HEK293 (cell line): ENCODE data around the gene UCKL1.

ENCODE experiments used
- CTCF ChIA-PET: fragments of 350-600 bp; formaldehyde crosslinking; extraction: SDS; loops from one replicate; lab custom pipeline; 2021; ENCODE audit warnings: antibody characterized with exemption; lab: Yijun Ruan, JAX
- POLR2A ChIA-PET: fragments of 300-600 bp; formaldehyde crosslinking; extraction: SDS; loops from one replicate; lab custom pipeline; 2020; ENCODE audit warnings: antibody characterized with exemption, inconsistent platforms; lab: Yijun Ruan, JAX
- H3K27ac ChIP-seq: fragments of 200-500 bp; sonication (Bioruptor generic); 2 replicates; pipeline ENCODE4 v1.5.1; 2014; ENCODE audit warnings: low read depth, low read length, control low read depth, inconsistent platforms; ENCODE audit errors: extremely low read depth
- H3K36me3 ChIP-seq, 2 experiments: fragments of 200-500 bp in 1 of 2; sonication (Bioruptor generic) in 1 of 2; 1 replicate in 1 of 2; 2 replicates in 1 of 2; pipeline ENCODE4 v1.5.1; 2014 to 2017; ENCODE audit warnings: inconsistent platforms in 2 of 2, low read length in 2 of 2; ENCODE audit not compliant: control insufficient read depth in 2 of 2, insufficient read depth in 1 of 2
- H3K4me1 ChIP-seq: fragments of 200-500 bp; sonication (Bioruptor generic); 2 replicates; pipeline ENCODE4 v1.5.1; 2014; ENCODE audit warnings: mild to moderate bottlenecking, low read length, inconsistent platforms; ENCODE audit not compliant: control insufficient read depth, insufficient read depth
- H3K4me3 ChIP-seq: 2 replicates; pipeline ENCODE4 v1.5.1; 2011; ENCODE audit warnings: low read depth, mild to moderate bottlenecking, control low read depth, low read length, moderate library complexity
- H3K9me3 ChIP-seq: fragments of 200-500 bp; sonication (Bioruptor generic); 2 replicates; pipeline ENCODE4 v1.5.1; 2014; ENCODE audit warnings: low read depth, low read length, inconsistent platforms; ENCODE audit not compliant: control insufficient read depth, insufficient read depth
- AEBP2 ChIP-seq: fragments of 450-650 bp; formaldehyde crosslinking; IDR thresholded peaks from 2 replicates; pipeline ENCODE4 v1.5.1; 2016; ENCODE audit warnings: missing biosample characterization, missing genetic modification characterization, borderline replicate concordance
- GLI2 ChIP-seq: fragments of 450-650 bp; formaldehyde crosslinking; IDR thresholded peaks from 2 replicates; pipeline ENCODE4; 2017; ENCODE audit warnings: missing biosample characterization, missing genetic modification characterization, low read depth, borderline replicate concordance
- GLIS1 ChIP-seq: fragments of 450-650 bp; formaldehyde crosslinking; IDR thresholded peaks from 2 replicates; pipeline ENCODE4 v1.5.1; 2016; ENCODE audit warnings: missing biosample characterization, missing genetic modification characterization
- KLF10 ChIP-seq: fragments of 450-650 bp; IDR thresholded peaks from 2 replicates; pipeline ENCODE4 v1.5.1; 2018; ENCODE audit warnings: missing biosample characterization, mild to moderate bottlenecking, missing genetic modification characterization
- KLF8 ChIP-seq: fragments of 450-650 bp; formaldehyde crosslinking; IDR thresholded peaks from 2 replicates; pipeline ENCODE4 v1.5.1; 2016; ENCODE audit warnings: missing biosample characterization, missing genetic modification characterization
- KLF9 ChIP-seq: fragments of 450-650 bp; formaldehyde crosslinking; IDR thresholded peaks from 2 replicates; pipeline ENCODE4 v1.5.1; 2016; ENCODE audit warnings: missing biosample characterization, missing genetic modification characterization, low read depth
- REST ChIP-seq: fragments of 450-650 bp; formaldehyde crosslinking; IDR thresholded peaks from 2 replicates; pipeline ENCODE4 v1.5.1; 2016; ENCODE audit warnings: missing biosample characterization, missing genetic modification characterization
- SCRT2 ChIP-seq: fragments of 450-650 bp; formaldehyde crosslinking; IDR thresholded peaks from 2 replicates; pipeline ENCODE4 v1.5.1; 2016; ENCODE audit warnings: missing biosample characterization, missing genetic modification characterization
- TSHZ1 ChIP-seq: fragments of 450-650 bp; formaldehyde crosslinking; IDR thresholded peaks from 2 replicates; pipeline ENCODE4 v1.5.1; 2016; ENCODE audit warnings: missing biosample characterization, missing genetic modification characterization, borderline replicate concordance
- ZBTB48 ChIP-seq: fragments of 450-650 bp; formaldehyde crosslinking; IDR thresholded peaks from 2 replicates; pipeline ENCODE4 v1.5.1; 2016; ENCODE audit warnings: missing biosample characterization, missing genetic modification characterization
- ZFHX2 ChIP-seq: fragments of 450-650 bp; formaldehyde crosslinking; conservative IDR thresholded peaks from 2 replicates; pipeline ENCODE4 v1.5.1; 2016; ENCODE audit warnings: missing biosample characterization, missing genetic modification characterization
- ZFP3 ChIP-seq: fragments of 450-650 bp; formaldehyde crosslinking; IDR thresholded peaks from 2 replicates; pipeline ENCODE4 v1.5.1; 2016; ENCODE audit warnings: low read depth, missing biosample characterization, missing genetic modification characterization
- ZFP41 ChIP-seq: fragments of 450-650 bp; formaldehyde crosslinking; IDR thresholded peaks from 2 replicates; pipeline ENCODE4 v1.5.1; 2016; ENCODE audit warnings: missing biosample characterization, missing genetic modification characterization, borderline replicate concordance
- ZNF132 ChIP-seq: fragments of 450-650 bp; formaldehyde crosslinking; IDR thresholded peaks from 2 replicates; pipeline ENCODE4 v1.5.1; 2017; ENCODE audit warnings: missing biosample characterization, missing genetic modification characterization, borderline replicate concordance
- ZNF16 ChIP-seq: fragments of 450-650 bp; formaldehyde crosslinking; IDR thresholded peaks from 2 replicates; pipeline ENCODE4 v1.5.1; 2016; ENCODE audit warnings: low read depth, missing biosample characterization, missing genetic modification characterization
- ZNF169 ChIP-seq: fragments of 450-650 bp; formaldehyde crosslinking; IDR thresholded peaks from 2 replicates; pipeline ENCODE4 v1.5.1; 2016; ENCODE audit warnings: missing biosample characterization, missing genetic modification characterization
- ZNF174 ChIP-seq: fragments of 450-650 bp; formaldehyde crosslinking; IDR thresholded peaks from 2 replicates; pipeline ENCODE4 v1.5.0; 2017; ENCODE audit warnings: missing biosample characterization, mild to moderate bottlenecking, missing genetic modification characterization
- ZNF23 ChIP-seq: fragments of 450-650 bp; formaldehyde crosslinking; IDR thresholded peaks from 2 replicates; pipeline ENCODE4 v1.5.1; 2016; ENCODE audit warnings: missing biosample characterization, missing genetic modification characterization, borderline replicate concordance
- ZNF24 ChIP-seq: fragments of 450-650 bp; formaldehyde crosslinking; IDR thresholded peaks from 2 replicates; pipeline ENCODE4 v1.5.1; 2016; ENCODE audit warnings: missing biosample characterization, missing genetic modification characterization
- ZNF311 ChIP-seq: fragments of 450-650 bp; formaldehyde crosslinking; IDR thresholded peaks from 2 replicates; pipeline ENCODE4 v1.5.1; 2017; ENCODE audit warnings: missing biosample characterization, missing genetic modification characterization, borderline replicate concordance
- ZNF324 ChIP-seq: fragments of 450-650 bp; formaldehyde crosslinking; IDR thresholded peaks from 2 replicates; pipeline ENCODE4 v1.5.1; 2016; ENCODE audit warnings: missing biosample characterization, missing genetic modification characterization
- ZNF37A ChIP-seq: fragments of 450-650 bp; IDR thresholded peaks from 2 replicates; pipeline ENCODE4 v1.5.1; 2018; ENCODE audit warnings: missing biosample characterization, missing genetic modification characterization
- ZNF510 ChIP-seq: fragments of 450-650 bp; formaldehyde crosslinking; IDR thresholded peaks from 2 replicates; pipeline ENCODE4 v1.5.1; 2018; ENCODE audit warnings: mild to moderate bottlenecking, missing genetic modification characterization, missing biosample characterization; ENCODE audit not compliant: insufficient replicate concordance
- ZNF561 ChIP-seq: fragments of 450-650 bp; IDR thresholded peaks from 2 replicates; pipeline ENCODE4 v1.5.1; 2018; ENCODE audit warnings: missing biosample characterization, missing genetic modification characterization, borderline replicate concordance
- ZNF624 ChIP-seq: fragments of 450-650 bp; formaldehyde crosslinking; IDR thresholded peaks from 2 replicates; pipeline ENCODE4 v1.5.1; 2017; ENCODE audit warnings: missing biosample characterization, missing genetic modification characterization
- ZNF76 ChIP-seq: fragments of 450-650 bp; formaldehyde crosslinking; IDR thresholded peaks from 2 replicates; pipeline ENCODE4; 2016; ENCODE audit warnings: low read depth, missing biosample characterization, missing genetic modification characterization, borderline replicate concordance
- ZNF791 ChIP-seq: fragments of 450-650 bp; formaldehyde crosslinking; IDR thresholded peaks from 2 replicates; pipeline ENCODE4 v1.5.1; 2016; ENCODE audit warnings: missing biosample characterization, missing genetic modification characterization
- TF ChIP-seq, protein P1 (sequence below): fragments of 450-650 bp; formaldehyde crosslinking; IDR thresholded peaks from 2 replicates; pipeline ENCODE4; 2016; ENCODE audit warnings: missing biosample characterization, missing genetic modification characterization

Gene UCKL1

GRCh38 chr20:63894358-63895201 lies 61.6 kb downstream of the UCKL1 start, which contains the start of gene DNAJC5:
Gene DNAJC5, plus strand, starts transcription at chr20:63895126. Its CDS starts 33,220 bp downstream, at chr20:63928346.
- no peaks in the 10 kb centered on the region for H3K9me3 ChIP-seq
- ChIA-PET CTCF (interaction anchor here (0.6 to 1.4 kb wide), 3 partner anchors 16 to 119 kb away, joined by 3 to 5 read pairs (median 4); no protein-coding TSS in a partner anchor), POLR2A (interaction anchor here (0.6 to 3.1 kb wide), 3 partner anchors 30 to 657 kb away, joined by 5 to 14 read pairs (median 6); partner anchors contain the start of genes ARFRP1, TPD52L2 and ZGPAT)
- no peak within 1 kb of the TSS for H3K27ac ChIP-seq
- peak within 1 kb of the TSS; percentile 56 for H3K4me3 ChIP-seq
- H3K36me3 ChIP-seq, result peaks cover 0 to 32% of the 10 kb centered on the region in 2 experiments; a peak in 1 of 3 replicates
- peaks cover 12% of the 10 kb centered on the region for H3K4me1 ChIP-seq
- TF ChIP-seq, protein P1, sequence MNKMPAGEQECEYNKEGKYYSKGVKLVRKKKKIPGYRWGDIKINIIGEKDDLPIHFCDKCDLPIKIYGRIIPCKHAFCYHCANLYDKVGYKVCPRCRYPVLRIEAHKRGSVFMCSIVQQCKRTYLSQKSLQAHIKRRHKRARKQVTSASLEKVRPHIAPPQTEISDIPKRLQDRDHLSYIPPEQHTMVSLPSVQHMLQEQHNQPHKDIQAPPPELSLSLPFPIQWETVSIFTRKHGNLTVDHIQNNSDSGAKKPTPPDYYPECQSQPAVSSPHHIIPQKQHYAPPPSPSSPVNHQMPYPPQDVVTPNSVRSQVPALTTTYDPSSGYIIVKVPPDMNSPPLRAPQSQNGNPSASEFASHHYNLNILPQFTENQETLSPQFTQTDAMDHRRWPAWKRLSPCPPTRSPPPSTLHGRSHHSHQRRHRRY (tag by site-specific recombination), result no peak
- no peak for TF ChIP-seq ZNF132
- TF ChIP-seq ZFP41 (tag by site-specific recombination), result no peak
- TF ChIP-seq ZFP3 (tag by site-specific recombination), result no peak
- peak; percentile 87 for TF ChIP-seq SCRT2 (tag by site-specific recombination)
- no peak; the same call in 1 of the 2 replicates for TF ChIP-seq KLF10
- no peak for TF ChIP-seq ZNF791 (tag by site-specific recombination)
- no peak for TF ChIP-seq ZNF37A (tag by site-specific recombination)
- TF ChIP-seq ZNF16 (tag by site-specific recombination), result no peak
- no peak for TF ChIP-seq ZNF510 (tag by site-specific recombination)
- no peak for TF ChIP-seq ZNF174 (tag by site-specific recombination)
- TF ChIP-seq TSHZ1 (tag by site-specific recombination), result no peak
- no peak for TF ChIP-seq REST (tag by site-specific recombination)
- TF ChIP-seq GLIS1 (tag by site-specific recombination), result peak; percentile 62
- no peak for TF ChIP-seq ZBTB48 (tag by site-specific recombination)
- peak; percentile 80 for TF ChIP-seq KLF9
- no peak for TF ChIP-seq ZNF76
- no peak for TF ChIP-seq ZNF324 (tag by site-specific recombination)
- no peak for TF ChIP-seq AEBP2
- no peak for TF ChIP-seq ZNF23
- no peak for TF ChIP-seq ZNF169 (tag by site-specific recombination)
- peak; percentile 74; the same call in 1 of the 2 replicates for TF ChIP-seq KLF8 (tag by site-specific recombination)
- peak; percentile 85 for TF ChIP-seq ZFHX2 (tag by site-specific recombination)
- no peak for TF ChIP-seq ZNF311 (tag by site-specific recombination)
- no peak for TF ChIP-seq ZNF24
- peak; percentile 87; the same call in 1 of the 2 replicates for TF ChIP-seq ZNF561
- no peak for TF ChIP-seq GLI2 (tag by site-specific recombination)
- TF ChIP-seq ZNF624, result no peak
